ENCODE data around the gene AMELX. TPM values are rescaled to one million over a fixed set of nuclear protein-coding genes. Genes with fewer than 3 reads are reported as not detected.

AMELX gene
- total and polyA plus RNA-seq, 2 of the 13 experiments (the other 11 are each of a cell fraction or from before 2014, with no cell fraction given): not detected

- H3K27ac ChIP-seq (ENCODE audit: extremely low read length, insufficient read depth, low read length): no peak overlapping the region
- ATAC-seq (no peak), DNase-seq (ENCODE audit: low spot score) (no peak), FAIRE-seq (no peak)
- no peaks in the 10 kb centered on the region for H3K9me3 ChIP-seq (ENCODE audit: low read length)
- H3K4me1 ChIP-seq (ENCODE audit: insufficient read depth, low read length): no peaks in the 10 kb centered on the region
- H2AFZ ChIP-seq (ENCODE audit: low read length): no peak overlapping the region
- no peaks in the 10 kb centered on the region for H3K36me3 ChIP-seq (replicated peaks in 1 of 2; ENCODE audit: control insufficient read depth in 1 of 2, insufficient read depth in 2 of 2, low read length in 2 of 2)
- no peaks in the 10 kb centered on the region for H4K20me1 ChIP-seq (ENCODE audit: insufficient read depth, low read length)
- no TSS peak for BruUV-seq (replicated peaks)
- no peaks in the 10 kb centered on the region for H3K27me3 ChIP-seq (ENCODE audit: control insufficient read depth in 1 of 2, insufficient read depth in 2 of 2, low read length in 2 of 2)
- no peaks in the 10 kb centered on the region for H3K79me2 ChIP-seq (ENCODE audit: insufficient read depth, low read length)
- ChIA-PET CTCF (ENCODE audit: low intra/inter-chr PET ratio, low total read pairs) (no interaction called here), POLR2A (no interaction called here)
- no peak overlapping the region for H3K9ac ChIP-seq (ENCODE audit: insufficient read depth, low read depth, low read length)
- WGBS (ENCODE audit: low lambda C conversion rate): 0% methylated on average over 1 of the region's 2 CpGs
- in situ Hi-C loops (cut with HindIII; ENCODE audit: extremely low pct_ligation_motif_present, low pct_unique_long_range_greater_than_20kb): no loop called here
- intact Hi-C loops (cut with micrococcal nuclease; ENCODE audit: unreplicated experiment): no loop called here
- TF ChIP-seq ZKSCAN8 (CRISPR knock-in tag; IDR thresholded peaks at IDR 0.05; ENCODE audit: borderline replicate concordance): no peak
- no peak for TF ChIP-seq ZNF788 (CRISPR knock-in tag; IDR thresholded peaks at IDR 0.05; ENCODE audit: borderline replicate concordance)
- TF ChIP-seq NFIB (CRISPR knock-in tag; IDR thresholded peaks at IDR 0.05; ENCODE audit: borderline replicate concordance): no peak
- no peak for TF ChIP-seq RCOR2 (CRISPR knock-in tag; IDR thresholded peaks at IDR 0.05)
- TF ChIP-seq ARID3A (IDR thresholded peaks at IDR 0.05; ENCODE audit: low read depth, low read length): no peak
- TF ChIP-seq ZBTB7B (CRISPR knock-in tag; IDR thresholded peaks at IDR 0.05): no peak
- no peak for TF ChIP-seq ZNF775 (CRISPR knock-in tag; IDR thresholded peaks at IDR 0.05; ENCODE audit: borderline replicate concordance)
- no peak for TF ChIP-seq HDAC1 (CRISPR knock-in tag; IDR thresholded peaks at IDR 0.05)
- no peak for TF ChIP-seq SUZ12 (IDR thresholded peaks at IDR 0.05; ENCODE audit: low read depth, low read length)
- no peak for TF ChIP-seq CBX5 (CRISPR knock-in tag; IDR thresholded peaks at IDR 0.05; ENCODE audit: borderline replicate concordance)
- no peak for TF ChIP-seq TARDBP (CRISPR knock-in tag; IDR thresholded peaks at IDR 0.05)
- no peak for TF ChIP-seq HBP1 (CRISPR knock-in tag; IDR thresholded peaks at IDR 0.05; ENCODE audit: low read depth)
- no peak for TF ChIP-seq PLSCR1 (CRISPR knock-in tag; IDR thresholded peaks at IDR 0.05; ENCODE audit: borderline replicate concordance)
- no peak for TF ChIP-seq ZNF646 (CRISPR knock-in tag; IDR thresholded peaks at IDR 0.05)
- TF ChIP-seq ZNF577 (CRISPR knock-in tag; IDR thresholded peaks at IDR 0.05; ENCODE audit: borderline replicate concordance, low read depth): no peak
- H3K4me2 ChIP-seq (ENCODE audit: low read depth, low read length): no peak overlapping the region
- no peak overlapping the region for H3K4me3 ChIP-seq (replicated peaks in 1 of 3; ENCODE audit: insufficient read depth in 1 of 3, low read depth in 2 of 3, low read length in 3 of 3)
Observed at GRCh38 chrX:11334165-11334564, 41.0 kb downstream of the AMELX start.
